Measurements from ENCODE around the gene RPL39.
"Not testable (repeated sequence)": the region's sequence is repeated elsewhere in the genome, so short reads cannot be mapped to it uniquely, and the experiment has no call there.

DNA sequence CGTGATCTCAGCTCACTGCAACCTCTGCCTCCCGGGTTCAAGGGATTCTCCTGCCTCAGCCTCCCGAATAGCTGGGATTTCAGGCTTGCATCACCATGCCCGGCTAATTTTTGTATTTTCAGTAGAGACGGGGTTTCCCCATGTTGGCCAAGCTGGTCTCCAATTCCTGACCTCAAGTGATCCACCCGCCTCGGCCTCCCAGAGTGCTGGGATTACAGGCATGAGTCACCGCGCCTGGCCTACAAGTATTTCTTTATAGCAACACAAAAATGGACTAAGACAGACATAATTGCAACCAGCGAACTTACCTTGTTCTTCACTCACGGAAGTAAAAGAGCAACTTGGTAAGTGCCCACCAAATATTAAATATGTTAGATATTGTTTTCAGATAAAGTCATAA lies 23.0 kb downstream of the RPL39 start:
- TF ChIP-seq, protein P1, sequence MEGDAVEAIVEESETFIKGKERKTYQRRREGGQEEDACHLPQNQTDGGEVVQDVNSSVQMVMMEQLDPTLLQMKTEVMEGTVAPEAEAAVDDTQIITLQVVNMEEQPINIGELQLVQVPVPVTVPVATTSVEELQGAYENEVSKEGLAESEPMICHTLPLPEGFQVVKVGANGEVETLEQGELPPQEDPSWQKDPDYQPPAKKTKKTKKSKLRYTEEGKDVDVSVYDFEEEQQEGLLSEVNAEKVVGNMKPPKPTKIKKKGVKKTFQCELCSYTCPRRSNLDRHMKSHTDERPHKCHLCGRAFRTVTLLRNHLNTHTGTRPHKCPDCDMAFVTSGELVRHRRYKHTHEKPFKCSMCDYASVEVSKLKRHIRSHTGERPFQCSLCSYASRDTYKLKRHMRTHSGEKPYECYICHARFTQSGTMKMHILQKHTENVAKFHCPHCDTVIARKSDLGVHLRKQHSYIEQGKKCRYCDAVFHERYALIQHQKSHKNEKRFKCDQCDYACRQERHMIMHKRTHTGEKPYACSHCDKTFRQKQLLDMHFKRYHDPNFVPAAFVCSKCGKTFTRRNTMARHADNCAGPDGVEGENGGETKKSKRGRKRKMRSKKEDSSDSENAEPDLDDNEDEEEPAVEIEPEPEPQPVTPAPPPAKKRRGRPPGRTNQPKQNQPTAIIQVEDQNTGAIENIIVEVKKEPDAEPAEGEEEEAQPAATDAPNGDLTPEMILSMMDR (conservative IDR thresholded peaks at IDR 0.05; ENCODE audit: low read length) = not testable (repeated sequence)
- not testable (repeated sequence) for TF ChIP-seq EZH2phosphoT487 (IDR thresholded peaks at IDR 0.05; ENCODE audit: borderline replicate concordance)
